8988T (cell line): Measurements from ENCODE around the gene F13A1.

Experiments
- DNase-seq: peaks from one replicate; pipeline ENCODE4 v3.0.0; 2011

F13A1 gene

DNA sequence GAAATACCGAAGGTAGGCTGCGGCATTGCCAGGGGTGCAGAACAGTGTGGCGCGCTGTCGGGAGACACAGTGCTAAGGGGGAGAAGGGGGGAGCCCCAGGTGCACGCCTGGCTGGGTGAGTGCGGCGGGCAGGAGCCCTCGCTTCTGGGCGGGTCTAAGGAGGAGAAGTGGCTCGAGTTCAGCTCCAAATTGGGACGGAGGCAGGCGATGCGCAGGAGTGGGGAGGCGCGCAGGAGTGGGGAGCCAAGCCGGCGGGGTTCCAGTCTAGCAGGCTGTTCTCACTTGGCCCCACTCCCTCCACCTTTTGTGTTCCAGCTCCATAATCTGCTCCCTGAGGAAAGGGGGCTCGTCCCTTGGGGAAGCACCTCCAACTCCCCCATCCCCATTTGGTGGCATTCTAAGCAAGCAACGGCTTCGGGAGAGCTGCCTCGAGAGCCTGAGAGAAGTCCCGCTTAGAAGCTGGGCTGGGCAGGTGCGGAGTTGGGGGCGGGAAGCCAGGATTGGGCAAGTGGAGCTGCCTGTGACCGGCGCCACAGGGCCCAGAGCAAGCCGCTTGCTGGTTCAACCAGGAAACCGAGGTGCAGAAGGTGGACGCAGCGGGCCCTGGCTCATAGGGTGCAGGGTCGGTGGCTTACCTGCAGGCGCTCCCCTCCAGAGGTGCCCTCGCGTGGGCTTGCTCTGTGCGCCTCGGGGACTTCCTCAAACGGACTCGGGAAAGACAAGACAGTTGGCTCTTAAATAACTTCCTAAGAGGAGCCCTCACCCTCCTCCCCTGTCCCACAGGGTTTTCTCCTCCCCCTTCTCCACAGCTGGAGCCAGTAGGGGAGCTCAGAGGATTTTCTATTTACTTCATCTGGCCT is at the start of gene F13A1:
Gene F13A1, minus strand, starts transcription at position 711 of the 860 bp plus-strand sequence. CDS start 1,998 bp downstream, outside the sequence.
- DNase-seq: no peak

DNA sequence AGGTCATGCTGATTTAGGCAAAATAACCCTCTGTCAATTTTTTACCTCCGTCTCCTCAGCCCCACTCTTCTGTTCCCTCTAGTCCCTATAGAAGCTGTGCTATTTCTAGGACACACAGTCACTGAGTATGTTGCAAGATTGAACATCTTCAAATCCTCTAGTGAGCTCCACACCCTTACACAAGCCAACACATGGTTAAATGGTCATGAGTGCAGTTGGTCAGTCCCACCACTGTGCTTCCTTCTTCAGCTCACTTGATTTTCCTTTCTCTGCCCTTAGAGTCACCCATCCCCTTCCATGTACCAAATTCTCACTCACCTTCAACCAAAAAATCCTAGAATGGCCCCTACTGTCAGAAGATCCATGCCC is 48.2 kb upstream of the F13A1 start:
- DNase-seq: no peak

DNA sequence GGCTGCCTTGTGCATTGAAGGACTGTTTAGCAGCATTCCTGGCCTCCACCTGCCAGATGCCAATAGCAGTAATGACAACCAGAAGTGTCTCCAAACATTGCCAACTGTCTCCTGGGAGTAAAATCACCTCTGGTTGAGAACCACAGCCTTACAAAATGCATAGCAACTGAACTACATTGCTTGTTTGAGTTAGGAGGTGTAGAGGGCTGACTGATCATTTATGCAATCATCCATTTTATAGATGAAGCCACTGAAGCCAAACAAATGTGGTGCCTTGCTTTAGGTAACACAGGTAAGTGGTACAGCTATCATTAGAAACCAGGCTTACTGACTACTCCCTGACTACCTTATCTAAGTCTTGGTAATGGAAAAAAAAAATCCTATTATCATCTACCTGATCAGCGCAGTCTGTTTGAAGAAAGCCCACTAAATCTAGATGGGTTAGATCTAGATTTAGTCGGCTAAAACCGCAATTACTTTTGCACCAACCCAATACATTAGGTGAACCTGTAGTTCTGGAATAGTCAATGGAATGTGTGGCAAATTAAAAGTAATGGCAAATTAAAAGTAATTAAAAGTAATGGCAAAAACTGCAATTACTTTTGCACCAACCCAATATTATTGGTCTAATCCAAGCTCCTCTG is 47.7 kb upstream of the F13A1 start:
- DNase-seq: no peak

DNA sequence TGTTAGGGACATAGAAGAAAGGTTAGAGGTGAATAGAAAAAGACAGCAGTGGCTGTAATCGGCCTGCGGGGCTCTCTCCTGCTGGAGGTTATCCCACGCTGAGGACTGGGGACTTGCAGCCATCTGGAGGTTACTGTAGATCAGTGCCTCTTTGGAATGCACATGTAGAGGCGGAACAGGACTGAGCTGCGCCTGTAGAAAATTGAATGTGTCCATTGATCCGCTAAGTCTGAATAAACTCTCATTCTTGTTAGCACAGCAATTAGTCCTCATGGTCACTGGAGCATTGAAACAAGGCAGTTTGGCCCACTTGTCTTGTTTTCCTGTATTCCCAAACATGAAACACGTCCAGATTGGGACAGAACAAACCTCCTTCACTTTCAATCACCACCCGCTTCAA is 46.3 kb upstream of the F13A1 start:
- no peak for DNase-seq

DNA sequence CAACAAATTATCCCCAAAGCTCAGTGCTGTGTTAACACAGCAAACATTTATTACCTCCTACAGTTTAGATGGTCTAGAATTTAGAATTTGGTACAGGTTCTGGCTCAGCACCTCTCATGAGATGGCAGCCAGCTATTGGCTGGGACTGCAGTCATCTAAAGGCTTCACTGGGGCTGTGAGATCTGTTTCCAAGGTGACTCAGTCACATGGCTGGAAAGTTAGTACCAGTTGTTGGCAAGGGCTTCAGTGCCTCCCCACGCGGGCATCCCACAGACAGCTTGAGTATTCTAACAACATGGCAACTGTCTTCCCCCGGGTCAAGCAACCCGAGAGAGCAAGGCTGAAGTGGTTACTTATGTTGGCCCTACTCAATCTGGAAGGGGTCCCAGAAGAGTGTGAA is 44.8 kb upstream of the F13A1 start:
- no peak for DNase-seq

DNA sequence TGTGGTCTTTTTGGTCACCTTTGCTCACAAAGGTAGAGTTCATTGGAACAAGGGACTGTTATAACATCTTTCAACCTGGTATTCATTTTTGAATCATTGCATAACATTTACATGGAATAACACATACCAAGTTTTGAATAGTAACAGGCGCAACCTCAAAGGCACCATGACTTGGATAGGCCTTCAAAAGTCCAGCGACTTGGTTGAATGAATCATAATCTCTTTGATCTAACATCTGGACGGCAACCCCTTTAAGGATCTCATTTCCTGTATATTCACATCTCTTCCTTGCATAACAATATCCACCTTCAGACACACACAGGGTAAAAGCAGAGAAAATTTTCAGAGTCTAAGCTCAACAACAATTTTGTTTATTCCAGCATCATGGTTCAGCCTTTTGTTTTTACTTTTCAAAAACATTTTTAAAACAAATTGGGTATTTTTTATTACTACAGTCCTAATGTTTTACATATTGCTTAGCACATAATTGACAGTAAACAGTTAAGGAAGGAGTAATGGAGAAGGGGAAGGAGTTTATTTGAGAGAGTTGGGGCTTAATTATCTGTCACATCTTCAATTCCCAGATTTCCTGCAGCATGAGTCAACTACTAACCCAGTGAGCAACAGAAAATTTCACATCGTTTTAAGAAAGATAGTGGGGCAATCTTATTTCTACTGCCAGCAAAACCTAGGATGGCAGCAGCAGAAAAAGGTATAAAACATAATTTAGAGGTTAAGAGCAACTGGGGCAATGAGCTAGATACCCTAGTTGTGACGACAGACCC is 41.8 kb upstream of the F13A1 start:
- DNase-seq: no peak

DNA sequence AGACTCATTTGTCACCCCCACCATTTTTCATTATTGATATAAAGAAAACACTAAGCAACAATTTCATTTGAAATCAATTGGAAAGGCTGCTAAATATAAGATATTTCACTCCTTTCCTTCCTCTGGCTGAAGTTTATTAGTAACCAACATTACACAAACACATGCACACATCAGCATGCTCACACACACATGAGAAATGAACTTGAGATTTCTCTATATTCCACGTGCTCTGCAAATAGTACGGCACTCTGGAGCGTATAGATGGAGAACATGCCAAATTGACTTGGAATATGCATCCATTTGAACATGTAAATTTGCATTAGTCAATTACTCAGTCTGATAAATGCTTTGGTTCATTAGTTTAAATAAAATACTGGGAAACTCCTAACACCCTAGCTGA is 37.1 kb upstream of the F13A1 start:
- no peak for DNase-seq

DNA sequence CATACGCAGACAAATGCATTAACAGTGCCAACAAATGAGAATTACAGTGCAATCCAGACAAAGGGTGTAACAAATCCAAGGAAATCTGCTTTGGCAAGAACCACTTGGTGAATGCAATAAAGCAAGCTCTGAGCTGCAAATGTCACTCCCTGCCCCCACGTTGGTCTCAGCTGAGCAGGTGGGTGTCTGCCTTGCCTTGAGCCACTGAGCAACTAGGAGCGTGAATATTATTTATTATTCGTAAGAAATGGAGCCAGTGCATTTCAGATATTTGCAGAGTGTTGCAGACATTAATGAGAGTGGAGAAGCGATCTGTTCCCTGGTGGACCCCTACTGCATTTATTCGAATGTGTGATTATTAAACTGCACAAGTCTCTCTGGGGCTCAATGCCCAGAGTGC is 36.6 kb upstream of the F13A1 start:
- DNase-seq: no peak

DNA sequence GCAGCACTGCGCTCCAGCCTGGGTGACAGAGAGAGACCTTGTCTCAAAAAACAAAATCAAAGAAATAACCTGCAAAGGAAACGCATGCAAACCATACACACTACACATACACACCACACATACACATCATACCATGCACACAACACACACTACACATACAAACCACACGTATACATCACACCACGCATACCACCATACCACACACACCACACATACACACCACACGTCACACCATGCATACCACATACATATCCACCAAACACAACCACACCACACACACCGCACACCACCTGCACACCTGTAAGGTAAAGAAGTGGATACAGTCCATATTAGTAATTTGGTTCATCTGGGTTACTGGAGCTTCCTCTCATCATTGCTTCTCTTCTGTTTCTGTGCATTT is 32.3 kb upstream of the F13A1 start:
- no peak for DNase-seq

DNA sequence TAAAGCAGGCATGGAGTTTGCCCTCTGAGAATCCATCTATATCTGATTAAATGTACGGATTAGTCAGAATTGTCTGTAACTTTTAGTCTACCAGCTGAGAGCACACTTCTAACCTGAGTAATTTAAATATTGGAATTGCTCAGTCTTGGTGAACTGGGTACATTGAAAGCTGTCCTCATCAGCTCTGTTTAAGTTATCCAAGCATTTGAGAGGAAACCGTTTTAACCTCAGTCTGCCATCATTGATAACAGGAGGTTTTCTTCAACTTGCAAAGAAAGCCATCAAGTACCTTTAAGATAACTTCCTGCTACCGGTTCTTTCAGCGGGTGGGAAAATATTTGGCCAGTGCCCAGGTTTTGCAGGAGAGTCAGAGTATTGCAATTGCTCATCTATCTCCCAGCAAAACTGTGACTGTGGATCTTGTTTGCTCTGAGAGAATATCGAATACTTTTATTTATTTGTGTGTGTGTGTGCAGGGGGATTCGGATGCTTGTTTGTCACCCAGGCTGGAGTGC is 31.1 kb upstream of the F13A1 start:
- no peak for DNase-seq

DNA sequence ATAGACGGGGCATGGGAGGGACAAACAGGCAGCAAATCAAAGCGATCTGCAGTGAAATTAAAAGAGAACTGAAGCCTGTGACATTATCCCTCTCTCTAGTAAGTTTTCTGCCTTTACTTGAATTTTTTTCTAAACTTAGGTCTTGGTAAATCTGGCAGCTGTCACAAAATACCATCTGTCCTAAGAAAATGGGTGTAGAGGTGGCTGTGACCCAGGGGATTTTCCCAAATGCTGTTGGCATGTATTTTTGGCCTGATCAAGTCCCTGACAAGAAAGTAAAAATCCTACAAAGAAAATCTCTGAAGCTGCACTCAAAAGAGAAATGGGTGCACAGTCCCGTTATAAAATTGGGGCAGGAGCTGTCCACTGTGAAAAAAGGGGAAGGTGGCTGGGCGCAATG is 30.2 kb upstream of the F13A1 start:
- no peak for DNase-seq

DNA sequence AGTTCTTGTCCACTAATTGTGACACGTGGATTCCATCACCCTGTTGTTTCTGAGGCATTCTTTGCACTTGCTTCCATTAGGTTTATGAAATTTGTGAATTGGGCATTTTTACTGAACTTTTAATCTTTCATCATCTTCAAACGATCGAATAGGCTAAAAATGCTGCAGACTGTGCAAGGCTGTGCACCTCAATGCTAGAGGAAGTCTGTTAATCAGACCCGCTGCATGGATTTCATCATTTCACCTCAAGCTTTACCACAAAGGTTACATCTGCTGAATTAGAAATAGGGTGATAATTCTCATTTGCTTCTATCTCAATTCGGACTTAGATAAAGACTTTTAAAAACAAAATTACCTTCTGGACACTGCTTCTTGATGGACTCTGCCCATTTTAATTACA is 27.8 kb upstream of the F13A1 start:
- DNase-seq: no peak

DNA sequence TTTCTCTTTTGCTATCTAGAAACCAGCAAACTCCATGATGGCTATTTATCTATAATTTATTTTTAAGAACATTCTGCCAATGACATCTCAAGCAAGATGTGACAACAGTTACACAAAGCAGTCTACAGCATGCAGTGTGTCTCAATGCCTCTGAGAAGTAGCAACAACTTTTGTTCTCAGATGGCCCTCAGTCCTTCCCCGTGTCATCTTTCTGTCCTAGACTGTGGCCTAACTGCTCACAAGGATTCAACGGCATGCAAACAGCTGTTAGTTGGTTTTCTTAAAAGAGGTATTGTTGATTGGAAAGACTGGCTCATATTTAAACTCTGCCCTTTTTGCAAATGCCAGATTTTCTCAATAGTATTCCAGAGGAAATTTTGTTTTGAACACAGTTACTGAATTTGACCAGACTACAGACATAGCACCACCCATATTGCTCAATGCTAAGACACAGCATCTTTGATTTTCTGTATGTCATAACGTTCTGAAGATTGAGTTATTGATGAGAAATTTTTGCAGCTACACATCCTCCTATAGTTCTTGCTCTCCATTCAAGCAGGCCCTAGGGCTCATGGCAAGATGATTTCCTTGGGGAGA is 26.1 kb upstream of the F13A1 start:
- no peak for DNase-seq

DNA sequence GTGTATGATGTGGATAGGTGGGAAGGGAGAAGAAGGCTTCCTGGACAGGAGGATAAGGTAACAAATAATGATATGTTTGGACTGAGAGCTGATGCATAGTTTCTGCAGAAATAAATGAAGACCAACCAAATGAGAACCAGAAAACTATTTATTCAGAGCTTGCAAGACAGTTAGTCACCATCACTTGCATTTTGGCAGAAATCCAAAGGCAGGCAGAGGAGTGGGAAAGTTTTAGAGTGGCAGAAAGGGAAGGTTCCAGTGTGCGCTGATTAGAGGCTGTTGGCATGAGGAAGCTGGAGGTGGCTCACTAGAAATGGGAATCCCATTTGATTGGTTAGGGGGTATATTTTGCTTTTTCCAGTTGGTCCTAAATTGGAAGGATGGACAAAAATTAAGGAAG is 13.0 kb upstream of the F13A1 start:
- DNase-seq: no peak

DNA sequence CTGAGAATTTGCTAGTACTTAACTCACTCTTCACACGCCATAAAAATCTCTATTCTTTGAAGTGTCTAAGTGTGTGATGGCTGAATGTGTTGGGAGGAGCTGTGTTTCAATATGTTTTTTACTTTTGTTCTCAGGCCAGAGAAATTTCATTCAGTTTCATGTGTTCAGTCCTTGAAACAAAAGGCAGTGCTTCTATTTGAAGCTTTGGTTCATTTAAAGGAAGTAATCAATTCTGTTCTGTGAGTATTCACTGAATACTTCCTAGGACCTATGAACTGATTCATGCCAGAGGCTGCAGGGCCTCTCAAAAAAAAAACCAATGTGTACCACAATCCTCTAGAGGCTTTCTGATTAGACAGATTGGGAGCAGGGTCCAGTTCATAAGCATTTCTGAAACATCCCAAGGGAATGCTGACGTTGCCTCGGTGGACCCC is 12.4 kb upstream of the F13A1 start:
- no peak for DNase-seq

DNA sequence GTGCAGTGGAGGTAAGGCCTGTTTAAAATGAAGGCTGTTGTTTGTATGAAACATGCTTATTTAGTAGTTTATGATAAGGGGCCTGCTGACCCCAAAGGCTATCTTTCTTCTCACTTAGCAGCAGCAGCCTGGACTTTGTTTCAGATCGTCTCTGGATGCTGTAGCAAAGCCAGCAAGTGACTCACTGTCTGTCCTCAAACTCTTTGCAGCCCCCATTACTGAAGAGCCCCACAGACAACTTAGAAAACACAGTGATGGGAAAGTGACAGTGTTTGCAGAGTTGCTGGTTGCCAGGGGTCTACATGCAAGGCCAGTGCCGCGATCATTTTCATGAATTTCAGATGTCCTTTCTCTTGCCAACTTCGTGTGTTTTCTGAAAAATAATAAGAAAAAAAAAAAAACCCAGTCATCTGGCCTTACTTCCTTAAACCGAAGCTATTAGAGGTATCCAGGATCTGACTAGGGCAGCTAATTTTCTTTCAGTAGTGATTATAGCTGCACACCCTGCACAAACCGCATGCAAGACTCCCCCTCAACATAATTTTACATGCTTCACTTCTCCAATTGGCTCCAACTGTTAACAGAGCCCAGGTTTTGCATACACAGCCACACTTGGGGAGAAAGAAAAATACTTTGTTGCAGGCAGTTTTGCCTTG is 11.6 kb upstream of the F13A1 start:
- DNase-seq: no peak

DNA sequence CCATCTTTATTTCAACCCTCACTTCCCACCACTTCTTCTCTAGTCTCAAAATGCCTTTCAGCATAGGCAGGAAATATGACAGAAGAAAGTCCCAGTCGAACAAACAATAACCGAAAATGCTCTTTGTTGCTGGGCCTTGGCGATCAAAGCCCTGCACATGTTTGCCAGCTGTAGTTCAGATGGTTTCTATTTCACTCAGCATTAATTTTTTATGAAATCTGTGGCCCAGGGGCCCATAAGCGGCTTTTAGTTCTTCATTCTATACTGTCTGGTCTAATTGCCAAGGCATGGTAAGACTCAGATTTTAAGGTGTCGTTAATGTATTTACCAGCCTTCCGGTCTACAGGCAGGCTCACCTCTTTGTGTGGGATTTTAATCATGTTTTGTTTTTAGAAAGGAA is 10.9 kb upstream of the F13A1 start:
- no peak for DNase-seq

DNA sequence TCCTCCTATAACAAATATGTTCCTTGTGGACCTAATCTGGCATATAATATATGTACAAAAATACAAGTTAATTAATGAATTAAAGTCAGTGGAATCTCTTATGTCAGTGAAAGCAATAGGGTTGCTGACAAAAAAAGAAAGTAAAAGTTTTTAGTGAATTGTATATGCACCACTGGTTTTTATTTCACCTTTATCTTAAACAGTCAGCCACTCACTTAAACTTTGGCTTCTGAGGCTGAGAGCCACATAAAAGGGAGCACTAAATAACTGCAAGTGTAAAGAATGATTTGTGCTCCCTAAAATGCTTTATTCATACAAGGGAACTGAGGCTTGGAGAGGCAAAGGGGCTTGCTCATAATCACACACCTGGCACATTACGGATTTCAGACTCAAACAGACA is 9.9 kb upstream of the F13A1 start:
- DNase-seq: no peak

DNA sequence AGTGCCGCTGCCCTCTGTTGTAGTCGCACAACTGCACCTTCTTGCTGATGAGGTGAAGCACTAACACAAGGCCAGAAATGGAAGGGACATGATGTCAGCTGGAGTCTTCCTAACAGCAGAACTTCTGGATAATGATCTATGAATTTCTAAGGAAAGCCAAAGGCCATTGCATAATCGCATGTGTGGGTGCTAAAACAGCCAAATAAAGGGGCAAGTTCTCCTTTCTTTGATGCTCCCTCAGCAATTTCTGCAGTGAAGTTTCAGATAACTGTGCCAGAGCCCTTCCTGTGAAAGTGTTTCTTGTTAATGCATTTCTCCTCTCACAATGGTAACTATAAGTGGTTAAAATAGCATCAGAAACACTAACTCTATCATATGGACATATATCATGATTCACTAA is 8.0 kb upstream of the F13A1 start:
- no peak for DNase-seq

DNA sequence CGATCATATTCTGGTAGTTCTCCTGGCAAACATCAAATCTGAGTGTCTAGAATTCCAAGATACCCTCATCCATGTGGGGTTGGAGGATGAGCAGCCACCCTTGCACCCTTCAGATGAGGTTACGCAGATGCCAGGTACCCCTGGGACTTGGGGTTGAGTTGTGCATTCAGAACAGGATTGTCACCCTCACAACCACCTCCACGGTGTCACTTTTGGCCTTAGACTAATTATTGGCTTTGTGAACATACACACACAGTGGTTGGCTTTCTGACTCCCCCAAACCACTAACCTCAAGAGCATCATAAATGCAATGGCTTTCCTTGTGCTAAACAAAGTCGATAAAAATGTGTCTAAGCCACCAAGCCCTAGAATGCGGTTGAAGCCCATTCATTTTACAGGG is 2.9 kb upstream of the F13A1 start:
- no peak for DNase-seq

DNA sequence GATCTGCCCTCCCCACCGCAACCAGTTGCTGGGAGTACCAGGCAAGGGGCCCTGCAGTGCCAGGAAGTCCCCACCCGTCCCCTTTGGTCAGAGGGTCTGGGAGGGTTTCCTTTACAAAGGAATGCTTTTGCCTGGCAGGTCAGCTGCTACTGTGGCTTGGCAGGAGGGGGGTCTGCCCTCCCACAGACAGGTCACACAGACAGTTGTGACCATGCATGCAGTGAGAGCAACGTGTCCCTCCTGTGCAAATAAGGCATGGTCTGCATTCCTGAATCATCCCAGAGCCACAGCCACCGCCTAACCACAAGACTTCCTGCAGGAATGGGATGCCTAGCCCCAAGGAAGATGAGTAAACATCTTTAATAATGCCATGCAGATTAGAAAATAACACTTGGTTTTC is 439 bp upstream of the F13A1 start:
- DNase-seq: no peak

DNA sequence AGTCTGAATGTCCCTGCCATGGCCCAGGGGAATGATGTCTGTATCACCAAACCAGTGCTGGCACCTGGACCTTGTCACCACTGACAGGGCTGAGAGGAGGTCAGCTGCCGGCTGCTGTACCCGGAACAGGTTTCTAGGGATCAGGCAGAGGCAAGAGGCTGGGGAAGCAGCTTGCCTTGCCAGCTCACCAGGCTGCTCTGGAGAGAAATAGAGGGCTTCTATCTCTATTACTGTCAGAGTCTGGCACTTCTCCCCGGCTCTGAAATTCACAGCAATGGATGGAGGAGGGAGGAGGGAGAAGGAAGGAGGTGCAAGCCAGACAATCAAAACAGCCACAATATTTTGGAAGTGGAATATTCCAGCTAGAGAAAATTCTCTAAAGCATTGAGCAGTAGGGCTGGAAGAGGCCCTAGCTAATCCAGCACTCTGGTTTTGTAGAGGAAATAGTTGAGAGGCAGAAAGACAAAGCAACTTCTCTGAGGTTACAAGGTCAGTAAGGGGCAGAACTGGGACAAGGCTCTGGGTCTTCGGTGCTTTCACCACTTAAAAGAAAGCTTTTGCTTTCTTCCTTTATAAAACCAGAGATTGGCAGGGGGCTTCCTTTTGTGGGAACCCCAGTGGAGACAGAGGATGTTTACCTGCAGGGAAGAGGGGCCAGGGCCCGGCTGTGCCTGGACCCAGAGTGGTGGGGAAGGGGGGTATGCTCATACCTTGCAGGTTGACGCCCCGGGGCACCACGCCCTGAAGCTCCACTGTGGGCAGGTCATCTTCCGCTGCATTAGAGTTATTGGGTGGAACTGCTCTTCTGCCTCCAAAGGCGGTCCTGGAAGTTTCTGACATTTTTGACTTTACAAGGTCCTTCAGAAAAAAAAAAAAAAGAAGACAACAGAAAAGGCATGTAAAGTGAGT is 2.4 kb downstream of the F13A1 start:
- no peak for DNase-seq
